ENCODE measurements around the gene RPS8. TPM values are rescaled to one million over a fixed set of nuclear protein-coding genes. Genes with fewer than 3 reads are reported as not detected.

RPS8 gene
- total and polyA plus RNA-seq, 2 of the 8 experiments (the other 6 are each of a cell fraction or from before 2014, with no cell fraction given): 2,261 to 2,407 TPM

DNA sequence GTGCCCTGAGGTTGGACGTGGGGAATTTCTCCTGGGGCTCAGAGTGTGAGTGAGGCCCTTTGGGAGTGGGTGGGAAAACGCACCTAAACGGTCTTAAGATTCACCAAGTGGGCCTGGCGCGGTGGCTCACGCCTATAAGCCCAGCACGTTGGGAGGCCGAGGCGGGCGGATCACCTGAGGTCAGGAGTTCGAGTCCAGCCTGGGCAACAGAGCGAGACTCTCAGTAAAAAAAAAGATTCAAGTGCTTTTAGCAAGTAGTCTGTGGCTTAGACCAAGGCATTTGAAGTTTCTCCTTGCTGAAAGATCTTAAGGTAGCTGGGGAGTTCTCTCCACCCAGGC lies 1.4 kb downstream of the RPS8 start:
- Histone ChIP-seq H3K9me3 (ENCODE audit: insufficient read depth in 2 of 2, low read depth in 1 of 2, low read length in 1 of 2) (no peaks in the 10 kb centered on the region), H2AK5ac (ENCODE audit: low read depth, low read length) (no peak overlapping the region), H4K91ac (replicated peaks; ENCODE audit: insufficient read length, low read length) (no peak overlapping the region), H3K4me1 (replicated peaks in 1 of 4; ENCODE audit: control insufficient read depth in 3 of 4, insufficient read depth in 4 of 4, low read length in 3 of 4) (peaks cover 0 to 8% (median 2%) of the 10 kb centered on the region in 4 experiments; a peak in 5 of 7 replicates), H3K23ac (ENCODE audit: insufficient read length) (no peak overlapping the region), H4K8ac (ENCODE audit: extremely low read depth, insufficient read depth, low read length) (0 out of 2 replicates have a peak overlapping the region, but pooled peaks have one; percentile 65), H4K20me1 (replicated peaks in 1 of 2; ENCODE audit: control insufficient read depth in 1 of 2, insufficient read depth in 2 of 2, low read length in 2 of 2) (peaks cover 13 to 21% of the 10 kb centered on the region in 2 experiments), H2BK15ac (ENCODE audit: low read length) (no peak overlapping the region), H3K79me2 (ENCODE audit: control insufficient read depth in 1 of 2, insufficient read depth in 2 of 2, low read length in 2 of 2) (peaks cover 15 to 33% of the 10 kb centered on the region in 2 experiments), H2BK120ac (replicated peaks; ENCODE audit: low read depth, low read length) (no peak overlapping the region), H4K5ac (ENCODE audit: insufficient read length, low read depth, low read length) (no peak overlapping the region), H3K9ac (replicated peaks in 1 of 4; ENCODE audit: extremely low read depth in 1 of 4, low read depth in 3 of 4, low read length in 3 of 4) (peak overlapping the region; percentile 96 to 100 (median 96)), H3K36me3 (ENCODE audit: control insufficient read depth in 2 of 4, insufficient read depth in 4 of 4, low read length in 3 of 4) (peaks cover 24 to 54% (median 34%) of the 10 kb centered on the region in 4 experiments), H2AFZ (ENCODE audit: low read length) (no peak overlapping the region), H3K18ac (ENCODE audit: extremely low read depth, low read length) (0 out of 2 replicates have a peak overlapping the region, but pooled peaks have one; percentile 24), H3K27ac (ENCODE audit: low read depth, low read length) (peak overlapping the region; percentile 85; the same call in 1 of the 2 replicates), H3K4me3 (ENCODE audit: extremely low read depth in 1 of 4, insufficient read depth in 2 of 4, low read depth in 3 of 4, low read length in 4 of 4) (peak overlapping the region; percentile 68 to 95 (median 84)), H3K79me1 (ENCODE audit: low read depth, low read length) (peaks cover 3% of the 10 kb centered on the region; the same call in 1 of the 2 replicates), H2BK5ac (ENCODE audit: low read depth, low read length) (peak overlapping the region; percentile 96; the same call in 1 of the 2 replicates), H2BK20ac (ENCODE audit: low read length) (no peak overlapping the region), H3K27me3 (replicated peaks in 1 of 4; ENCODE audit: control insufficient read depth in 3 of 4, extremely low read depth in 1 of 4, insufficient read depth in 3 of 4, low read length in 3 of 4) (no peaks in the 10 kb centered on the region), H3K4me2 (ENCODE audit: insufficient read depth in 1 of 2, low read depth in 2 of 2, low read length in 2 of 2) (peak overlapping the region; percentile 93 to 98), H2BK12ac (ENCODE audit: low read depth, low read length) (no peak overlapping the region), H3K14ac (ENCODE audit: insufficient read length) (no peak overlapping the region), H3K23me2 (ENCODE audit: low read depth, low read length) (peaks cover 16% of the 10 kb centered on the region), H3K56ac (replicated peaks; ENCODE audit: insufficient read length, low read depth, low read length) (no peak overlapping the region), H3K4ac (replicated peaks; ENCODE audit: insufficient read length, low read depth, low read length) (no peak overlapping the region)
- no peak for FAIRE-seq
- DNase-seq (ENCODE audit: low read depth in 1 of 2, low spot score in 2 of 2): no peak
- ChIA-PET CTCF (ENCODE audit: partially characterized antibody) (interaction anchor here (0.9 to 4.1 kb wide), 6 partner anchors 9 to 45 kb away, joined by 3 to 21 read pairs (median 4); partner anchors contain the start of gene RNU5D-1), POLR2A (ENCODE audit: partially characterized antibody) (interaction anchor here (0.6 to 23.6 kb wide), 19 partner anchors 12 to 745 kb away, joined by 3 to 428 read pairs (median 17); partner anchors contain the start of genes BEST4, BTBD19, DYNLT4 and KIF2C)
- 50% methylated on average over 12 of the region's 12 CpGs; no CpG with 5 or more reads in 1 of the 2 experiments for WGBS, 2 experiments (ENCODE audit: extremely low coverage in 1 of 2, insufficient coverage in 1 of 2, insufficient read length in 1 of 2, insufficient replicate concordance in 2 of 2, low coverage in 1 of 2, low lambda C conversion rate in 2 of 2, missing lambda C conversion rate in 1 of 2)
- TF ChIP-seq BACH1 (IDR thresholded peaks at IDR 0.05; ENCODE audit: low read length): no peak
- no peak for TF ChIP-seq HDAC6 (IDR thresholded peaks at IDR 0.05; ENCODE audit: low read depth, low read length)
- TF ChIP-seq FOSL1 (IDR thresholded peaks at IDR 0.05; ENCODE audit: insufficient read depth, low read depth, low read length): no peak
- TF ChIP-seq, protein P1, sequence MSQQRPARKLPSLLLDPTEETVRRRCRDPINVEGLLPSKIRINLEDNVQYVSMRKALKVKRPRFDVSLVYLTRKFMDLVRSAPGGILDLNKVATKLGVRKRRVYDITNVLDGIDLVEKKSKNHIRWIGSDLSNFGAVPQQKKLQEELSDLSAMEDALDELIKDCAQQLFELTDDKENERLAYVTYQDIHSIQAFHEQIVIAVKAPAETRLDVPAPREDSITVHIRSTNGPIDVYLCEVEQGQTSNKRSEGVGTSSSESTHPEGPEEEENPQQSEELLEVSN (IDR thresholded peaks at IDR 0.05): no peak
